H9 (cell line): Measurements from ENCODE around the gene PHF21A. TPM values are rescaled to one million over a fixed set of nuclear protein-coding genes. Genes with fewer than 3 reads are reported as not detected.

Experiments used
- DNase-seq: peaks from one replicate; pipeline ENCODE4 v3.0.0-alpha.2; 2017
- H2AFZ ChIP-seq: one replicate; pipeline ENCODE4 v1.6.1; 2013; ENCODE audit warnings: mild to moderate bottlenecking, low read length, control low read depth, moderate library complexity
- H2AK5ac ChIP-seq: 2 replicates; pipeline ENCODE4 v1.6.1; 2013; ENCODE audit warnings: low read length, control low read depth, mixed read lengths; ENCODE audit not compliant: insufficient read length
- H2BK120ac ChIP-seq: one replicate; pipeline ENCODE4 v1.6.1; 2013; ENCODE audit warnings: low read depth, mild to moderate bottlenecking, low read length, control low read depth, inconsistent platforms; ENCODE audit not compliant: poor library complexity, severe bottlenecking
- H2BK12ac ChIP-seq: 2 replicates; pipeline ENCODE4 v1.6.1; 2013; ENCODE audit warnings: low read length, control low read depth, mixed read lengths, low read depth; ENCODE audit not compliant: insufficient read length
- H2BK15ac ChIP-seq: 2 replicates; pipeline ENCODE4 v1.6.1; 2013; ENCODE audit warnings: low read depth, low read length, control low read depth
- H2BK20ac ChIP-seq: one replicate; pipeline ENCODE4 v1.6.1; 2013; ENCODE audit warnings: low read depth, mild to moderate bottlenecking, low read length, control low read depth, inconsistent platforms; ENCODE audit not compliant: poor library complexity, severe bottlenecking
- H2BK5ac ChIP-seq: 2 replicates; pipeline ENCODE4 v1.6.1; 2013; ENCODE audit warnings: low read length, control low read depth, mixed read lengths; ENCODE audit not compliant: insufficient read length
- H3K14ac ChIP-seq: 2 replicates; pipeline ENCODE4 v1.6.1; 2013; ENCODE audit warnings: low read length, control low read depth; ENCODE audit not compliant: insufficient read depth
- H3K18ac ChIP-seq: 2 replicates; pipeline ENCODE4 v1.6.1; 2013; ENCODE audit warnings: low read depth, mild to moderate bottlenecking, mixed read lengths, low read length, control low read depth; ENCODE audit not compliant: insufficient read length
- H3K23ac ChIP-seq: 2 replicates; pipeline ENCODE4 v1.6.1; 2013; ENCODE audit warnings: low read length, control low read depth, mixed read lengths, low read depth; ENCODE audit not compliant: insufficient read length
- H3K23me2 ChIP-seq: 2 replicates; pipeline ENCODE4 v1.6.1; 2013; ENCODE audit warnings: low read depth, mild to moderate bottlenecking, mixed read lengths, low read length, control low read depth; ENCODE audit not compliant: insufficient read length, poor library complexity, severe bottlenecking
- H3K27ac ChIP-seq: 2 replicates; pipeline ENCODE4 v1.5.1; 2013; ENCODE audit warnings: low read length, control low read depth, mixed read lengths, low read depth; ENCODE audit not compliant: insufficient read length
- H3K27me3 ChIP-seq: 2 replicates; pipeline ENCODE4 v1.6.1; 2013; ENCODE audit warnings: low read length, control low read depth, inconsistent platforms; ENCODE audit not compliant: insufficient read depth
- H3K4ac ChIP-seq: 2 replicates; pipeline ENCODE4 v1.6.1; 2013; ENCODE audit warnings: low read depth, mild to moderate bottlenecking, control low read depth, inconsistent platforms, low read length, moderate library complexity
- H3K4me1 ChIP-seq: 2 replicates; pipeline ENCODE4 v1.6.1; 2013; ENCODE audit warnings: low read length, control low read depth, inconsistent platforms; ENCODE audit not compliant: insufficient read depth
- H3K4me2 ChIP-seq: 2 replicates; pipeline ENCODE4 v1.6.1; 2013; ENCODE audit warnings: low read length, control low read depth, mixed read lengths; ENCODE audit not compliant: insufficient read length, insufficient read depth
- H3K56ac ChIP-seq: 2 replicates; pipeline ENCODE4 v1.6.1; 2013; ENCODE audit warnings: low read depth, mild to moderate bottlenecking, mixed read lengths, low read length, control low read depth; ENCODE audit not compliant: insufficient read length
- H3K79me1 ChIP-seq: 2 replicates; pipeline ENCODE4 v1.6.1; 2013; ENCODE audit warnings: low read depth, mild to moderate bottlenecking, moderate library complexity, low read length, control low read depth, inconsistent platforms; ENCODE audit not compliant: insufficient read depth, poor library complexity, severe bottlenecking
- H3K79me2 ChIP-seq: 2 replicates; pipeline ENCODE4 v1.6.1; 2013; ENCODE audit warnings: low read length, control low read depth, inconsistent platforms; ENCODE audit not compliant: insufficient read depth
- H3K9ac ChIP-seq: 2 replicates; pipeline ENCODE4 v1.6.1; 2013; ENCODE audit warnings: low read length, control low read depth, mixed read lengths; ENCODE audit not compliant: insufficient read length; ENCODE audit errors: extremely low read depth
- H3K9me3 ChIP-seq: one replicate; pipeline ENCODE4 v1.6.1; 2013; ENCODE audit warnings: low read depth, low read length, inconsistent platforms; ENCODE audit not compliant: control insufficient read depth
- H3T11ph ChIP-seq: one replicate; pipeline ENCODE4 v1.6.1; 2013; ENCODE audit warnings: mild to moderate bottlenecking, low read length, control low read depth, inconsistent platforms
- H4K20me1 ChIP-seq: one replicate; pipeline ENCODE4 v1.6.1; 2013; ENCODE audit not compliant: control insufficient read depth, insufficient read length, insufficient read depth
- H4K5ac ChIP-seq: 2 replicates; pipeline ENCODE4 v1.6.1; 2013; ENCODE audit warnings: low read depth, mild to moderate bottlenecking, mixed read lengths, low read length, control low read depth; ENCODE audit not compliant: insufficient read length
- H4K8ac ChIP-seq: replicated peaks from 2 replicates; pipeline ENCODE4 v1.6.1; 2013; ENCODE audit warnings: low read length, control low read depth, mixed read lengths, low read depth; ENCODE audit not compliant: insufficient read length
- H4K91ac ChIP-seq: 2 replicates; pipeline ENCODE4 v1.6.1; 2013; ENCODE audit warnings: low read depth, mild to moderate bottlenecking, moderate library complexity, mixed read lengths, low read length, control low read depth; ENCODE audit not compliant: insufficient read length
- H3K27ac Mint-ChIP-seq, 3 experiments: 2 replicates in 2 of 3; 3 replicates in 1 of 3; pipeline ENCODE4 v1.8.0; 2020 to 2021; ENCODE audit warnings: mixed read lengths in 3 of 3, mild to moderate bottlenecking in 1 of 3, moderate library complexity in 1 of 3
- H3K27me3 Mint-ChIP-seq: 2 replicates; pipeline ENCODE4 v1.8.0; 2021; ENCODE audit warnings: low read depth, mild to moderate bottlenecking, moderate library complexity, mixed read lengths
- H3K36me3 Mint-ChIP-seq, 3 experiments: 2 replicates in 2 of 3; 3 replicates in 1 of 3; pipeline ENCODE4 v1.8.0; 2020 to 2021; ENCODE audit warnings: low read depth in 3 of 3, mixed read lengths in 3 of 3; ENCODE audit not compliant: insufficient read depth in 1 of 3
- H3K4me1 Mint-ChIP-seq, 2 experiments: 2 replicates each; pipeline ENCODE4 v1.8.0; 2020; ENCODE audit warnings: mixed read lengths in 2 of 2
- H3K4me3 Mint-ChIP-seq, 2 experiments: 2 replicates in 1 of 2; 3 replicates in 1 of 2; pipeline ENCODE4 v1.8.0; 2020 to 2021; ENCODE audit warnings: mild to moderate bottlenecking in 2 of 2, mixed read lengths in 2 of 2, moderate library complexity in 1 of 2
- H3K9me3 Mint-ChIP-seq, 2 experiments: 2 replicates in 1 of 2; 3 replicates in 1 of 2; pipeline ENCODE4 v1.8.0; 2020; ENCODE audit warnings: mild to moderate bottlenecking in 2 of 2, mixed read lengths in 2 of 2, moderate library complexity in 1 of 2
- WGBS: extraction: QIAGEN DNeasy Blood & Tissue Kit; methylation state at CpG from one replicate; pipeline ENCODE4 v1.1.7; 2013; ENCODE audit warnings: missing lambda C conversion rate, low lambda C conversion rate, mixed read lengths; ENCODE audit not compliant: insufficient read length; ENCODE audit errors: extremely low coverage; 5-methylcytosine and 5-hydroxymethylcytosine counted together
- total RNA-seq: library from RNA; stranded (reverse); gene quantifications from 2 replicates; pipeline ENCODE4 v1.2.1, GENCODE V29; 2021
- TF ChIP-seq, protein P1 (sequence below): fragments of 200-600 bp; sonication (generic); conservative IDR thresholded peaks from 3 replicates; pipeline ENCODE4 v1.8.0; 2021; ENCODE audit warnings: antibody characterized with exemption, mild to moderate bottlenecking

PHF21A gene
- total RNA-seq, 1 experiment from 2014 or later, result 33.8 TPM

DNA sequence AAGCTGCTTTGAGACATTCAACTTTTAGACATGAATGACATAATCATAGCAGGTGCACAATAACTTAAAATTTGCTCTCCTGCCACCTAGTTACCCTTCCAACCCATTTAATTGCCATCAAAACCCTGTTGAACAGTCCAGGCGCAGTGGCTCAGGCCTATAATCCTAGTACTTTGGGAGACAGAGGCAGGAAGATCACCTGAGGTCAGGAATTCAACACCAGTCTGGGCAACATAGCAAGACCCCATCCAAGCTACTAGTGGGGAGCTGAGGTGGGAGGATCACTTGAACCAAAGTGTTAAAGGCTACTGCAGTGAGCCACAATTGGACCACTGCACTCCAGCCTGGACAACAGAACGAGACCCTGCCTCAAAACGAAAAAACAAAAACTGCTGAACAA is 4.0 kb upstream of the PHF21A start:
- Histone ChIP-seq H3K4me2 (no peak overlapping the region), H3K14ac (no peak overlapping the region), H3T11ph (no peak overlapping the region), H2BK12ac (no peak overlapping the region), H3K23me2 (peaks cover 12% of the 10 kb centered on the region), H3K23ac (no peak overlapping the region), H4K5ac (no peak overlapping the region), H2BK15ac (no peak overlapping the region), H3K79me2 (no peaks in the 10 kb centered on the region), H3K9ac (no peak overlapping the region), H3K9me3 (no peaks in the 10 kb centered on the region), H2BK120ac (no peak overlapping the region), H2BK20ac (no peak overlapping the region), H3K27me3 (no peaks in the 10 kb centered on the region), H2AK5ac (no peak overlapping the region), H4K8ac (no peak overlapping the region), H3K27ac (no peak overlapping the region), H2BK5ac (no peak overlapping the region), H3K18ac (no peak overlapping the region), H4K20me1 (no peaks in the 10 kb centered on the region), H3K4me1 (peaks cover 3% of the 10 kb centered on the region; the same call in 1 of the 2 replicates), H2AFZ (no peak overlapping the region), H4K91ac (no peak overlapping the region), H3K56ac (no peak overlapping the region), H3K79me1 (no peaks in the 10 kb centered on the region), H3K4ac (no peak overlapping the region)
- TF ChIP-seq, protein P1, sequence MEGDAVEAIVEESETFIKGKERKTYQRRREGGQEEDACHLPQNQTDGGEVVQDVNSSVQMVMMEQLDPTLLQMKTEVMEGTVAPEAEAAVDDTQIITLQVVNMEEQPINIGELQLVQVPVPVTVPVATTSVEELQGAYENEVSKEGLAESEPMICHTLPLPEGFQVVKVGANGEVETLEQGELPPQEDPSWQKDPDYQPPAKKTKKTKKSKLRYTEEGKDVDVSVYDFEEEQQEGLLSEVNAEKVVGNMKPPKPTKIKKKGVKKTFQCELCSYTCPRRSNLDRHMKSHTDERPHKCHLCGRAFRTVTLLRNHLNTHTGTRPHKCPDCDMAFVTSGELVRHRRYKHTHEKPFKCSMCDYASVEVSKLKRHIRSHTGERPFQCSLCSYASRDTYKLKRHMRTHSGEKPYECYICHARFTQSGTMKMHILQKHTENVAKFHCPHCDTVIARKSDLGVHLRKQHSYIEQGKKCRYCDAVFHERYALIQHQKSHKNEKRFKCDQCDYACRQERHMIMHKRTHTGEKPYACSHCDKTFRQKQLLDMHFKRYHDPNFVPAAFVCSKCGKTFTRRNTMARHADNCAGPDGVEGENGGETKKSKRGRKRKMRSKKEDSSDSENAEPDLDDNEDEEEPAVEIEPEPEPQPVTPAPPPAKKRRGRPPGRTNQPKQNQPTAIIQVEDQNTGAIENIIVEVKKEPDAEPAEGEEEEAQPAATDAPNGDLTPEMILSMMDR, result no peak
- no peaks in the 10 kb centered on the region for H3K9me3 Mint-ChIP-seq
- H3K36me3 Mint-ChIP-seq, result no peaks in the 10 kb centered on the region
- DNase-seq, result no peak
- H3K27me3 Mint-ChIP-seq, result no peaks in the 10 kb centered on the region
- H3K4me3 Mint-ChIP-seq, result no peak overlapping the region
- H3K4me1 Mint-ChIP-seq, result peaks cover 5 to 22% of the 10 kb centered on the region in 2 experiments; a peak in 3 of 4 replicates
- whole genome bisulfite sequencing, result no CpG with 5 or more reads among the region's 3 CpGs
- H3K27ac Mint-ChIP-seq, result no peak overlapping the region
